ENCODE data around the gene CCDC157.

The CCDC157 gene

GRCh38 chr22:30421695-30422480 lies 65.1 kb downstream of the CCDC157 start:
- peak; percentile 44 for DNase-seq
- peak overlapping the region; percentile 90 for H2AK5ac ChIP-seq (ENCODE audit: low read length, severe bottlenecking)
- peak overlapping the region in 1 of 2 experiments; percentile 2 for H3K14ac ChIP-seq (ENCODE audit: low read length in 2 of 2)
- H3K27me3 ChIP-seq (ENCODE audit: control insufficient read depth in 1 of 2, insufficient read depth in 1 of 2, low read length in 2 of 2), result no peaks in the 10 kb centered on the region
- H3K36me3 ChIP-seq (ENCODE audit: control insufficient read depth in 1 of 2, insufficient read depth in 2 of 2, low read depth in 1 of 2, low read length in 2 of 2), result peaks cover 14 to 28% of the 10 kb centered on the region in 2 experiments
- no peaks in the 10 kb centered on the region for H3K9me3 ChIP-seq (ENCODE audit: control insufficient read depth, low read length)
- H3K9ac ChIP-seq (ENCODE audit: low read length), result peak overlapping the region; percentile 96
- whole genome bisulfite sequencing, result 44% methylated on average over 8 of the region's 8 CpGs
- no peak overlapping the region for H2BK5ac ChIP-seq (ENCODE audit: low read depth, low read length, poor library complexity, severe bottlenecking)
- H2BK12ac ChIP-seq (ENCODE audit: low read length in 2 of 2), result peak overlapping the region; percentile 2 to 76
- peaks cover 29% of the 10 kb centered on the region for H3K4me1 ChIP-seq (ENCODE audit: control insufficient read depth, insufficient read depth, low read depth, low read length)
- H2BK15ac ChIP-seq (ENCODE audit: low read depth, poor library complexity, severe bottlenecking), result no peak overlapping the region
- peak overlapping the region; percentile 23 to 79 for H3K18ac ChIP-seq (ENCODE audit: low read depth in 1 of 2, low read length in 2 of 2)
- peak overlapping the region in 1 of 2 experiments; percentile 85 for H3K4me3 ChIP-seq (ENCODE audit: insufficient read depth in 1 of 2, low read depth in 1 of 2, low read length in 2 of 2)
- no peak overlapping the region for H4K8ac ChIP-seq (ENCODE audit: low read length)
- H3K4ac ChIP-seq (ENCODE audit: low read depth in 1 of 2, low read length in 2 of 2), result peak overlapping the region in 1 of 2 experiments; percentile 96
- H3K23ac ChIP-seq (ENCODE audit: low read length in 2 of 2), result peak overlapping the region in 1 of 2 experiments; percentile 34
- no peak overlapping the region for H2AFZ ChIP-seq (ENCODE audit: low read depth, low read length)
- peaks cover 5% of the 10 kb centered on the region for H3K79me1 ChIP-seq (replicated peaks; ENCODE audit: low read length, poor library complexity, severe bottlenecking)
- peak overlapping the region; percentile 25 for H3K4me2 ChIP-seq (ENCODE audit: low read length, poor library complexity, severe bottlenecking)
- no peak overlapping the region for H4K91ac ChIP-seq (ENCODE audit: low read length)
- peak overlapping the region; percentile 91 for H3K27ac ChIP-seq (ENCODE audit: low read length, poor library complexity, severe bottlenecking)
- H2BK120ac ChIP-seq (ENCODE audit: low read depth, low read length), result peak overlapping the region; percentile 64

GRCh38 chr22:30422481-30423300 lies 65.9 kb downstream of the CCDC157 start:
- peak overlapping the region; percentile 98 for H4K8ac ChIP-seq (ENCODE audit: low read length)
- H2BK12ac ChIP-seq (ENCODE audit: low read length in 2 of 2), result peak overlapping the region; percentile 38 to 76
- peak overlapping the region; percentile 75 for H2BK5ac ChIP-seq (ENCODE audit: low read depth, low read length, poor library complexity, severe bottlenecking)
- H2BK120ac ChIP-seq (ENCODE audit: low read depth, low read length), result peak overlapping the region; percentile 96
- no peak overlapping the region for H3K23ac ChIP-seq (ENCODE audit: low read length in 2 of 2)
- peaks cover 17 to 20% of the 10 kb centered on the region in 2 experiments for H3K36me3 ChIP-seq (ENCODE audit: control insufficient read depth in 1 of 2, insufficient read depth in 2 of 2, low read depth in 1 of 2, low read length in 2 of 2)
- peak overlapping the region; percentile 60 for H2BK15ac ChIP-seq (ENCODE audit: low read depth, poor library complexity, severe bottlenecking)
- H3K4me1 ChIP-seq (ENCODE audit: control insufficient read depth, insufficient read depth, low read depth, low read length), result peaks cover 31% of the 10 kb centered on the region
- no peaks in the 10 kb centered on the region for H3K9me3 ChIP-seq (ENCODE audit: control insufficient read depth, low read length)
- H3K9ac ChIP-seq (ENCODE audit: low read length), result peak overlapping the region; percentile 96
- H2AK5ac ChIP-seq (ENCODE audit: low read length, severe bottlenecking), result peak overlapping the region; percentile 90
- H3K27ac ChIP-seq (ENCODE audit: low read length, poor library complexity, severe bottlenecking), result peak overlapping the region; percentile 91
- H3K4me3 ChIP-seq (ENCODE audit: insufficient read depth in 1 of 2, low read depth in 1 of 2, low read length in 2 of 2), result peak overlapping the region; percentile 54 to 85
- H3K18ac ChIP-seq (ENCODE audit: low read depth in 1 of 2, low read length in 2 of 2), result peak overlapping the region; percentile 96 to 98
- WGBS, result 26% methylated on average over 18 of the region's 18 CpGs
- peak overlapping the region in 1 of 2 experiments; percentile 90 for H3K14ac ChIP-seq (ENCODE audit: low read length in 2 of 2)
- H3K27me3 ChIP-seq (ENCODE audit: control insufficient read depth in 1 of 2, insufficient read depth in 1 of 2, low read length in 2 of 2), result no peaks in the 10 kb centered on the region
- peak; percentile 97 for DNase-seq
- H4K91ac ChIP-seq (ENCODE audit: low read length), result peak overlapping the region; percentile 98
- peaks cover 3% of the 10 kb centered on the region for H3K79me1 ChIP-seq (replicated peaks; ENCODE audit: low read length, poor library complexity, severe bottlenecking)
- H3K4me2 ChIP-seq (ENCODE audit: low read length, poor library complexity, severe bottlenecking), result peak overlapping the region; percentile 61
- peak overlapping the region; percentile 96 to 97 for H3K4ac ChIP-seq (ENCODE audit: low read depth in 1 of 2, low read length in 2 of 2)
- H2AFZ ChIP-seq (ENCODE audit: low read depth, low read length), result peak overlapping the region; percentile 21

GRCh38 chr22:30423301-30423958 lies 66.6 kb downstream of the CCDC157 start:
- Histone ChIP-seq H3K9ac (ENCODE audit: low read length) (peak overlapping the region; percentile 96), H4K91ac (ENCODE audit: low read length) (peak overlapping the region; percentile 98), H3K9me3 (ENCODE audit: control insufficient read depth, low read length) (no peaks in the 10 kb centered on the region), H3K18ac (ENCODE audit: low read depth in 1 of 2, low read length in 2 of 2) (peak overlapping the region; percentile 96 to 98), H2AFZ (ENCODE audit: low read depth, low read length) (peak overlapping the region; percentile 21), H3K4me1 (ENCODE audit: control insufficient read depth, insufficient read depth, low read depth, low read length) (peaks cover 31% of the 10 kb centered on the region), H3K23ac (ENCODE audit: low read length in 2 of 2) (peak overlapping the region in 1 of 2 experiments; percentile 85), H2AK5ac (ENCODE audit: low read length, severe bottlenecking) (peak overlapping the region; percentile 40), H3K14ac (ENCODE audit: low read length in 2 of 2) (peak overlapping the region in 1 of 2 experiments; percentile 90), H2BK15ac (ENCODE audit: low read depth, poor library complexity, severe bottlenecking) (peak overlapping the region; percentile 54), H3K27ac (ENCODE audit: low read length, poor library complexity, severe bottlenecking) (peak overlapping the region; percentile 91), H3K4me2 (ENCODE audit: low read length, poor library complexity, severe bottlenecking) (peak overlapping the region; percentile 61), H3K4me3 (ENCODE audit: insufficient read depth in 1 of 2, low read depth in 1 of 2, low read length in 2 of 2) (peak overlapping the region; percentile 54 to 85), H3K27me3 (ENCODE audit: control insufficient read depth in 1 of 2, insufficient read depth in 1 of 2, low read length in 2 of 2) (no peaks in the 10 kb centered on the region), H2BK120ac (ENCODE audit: low read depth, low read length) (peak overlapping the region; percentile 96), H2BK5ac (ENCODE audit: low read depth, low read length, poor library complexity, severe bottlenecking) (peak overlapping the region; percentile 75), H3K79me1 (replicated peaks; ENCODE audit: low read length, poor library complexity, severe bottlenecking) (peaks cover 2% of the 10 kb centered on the region), H3K36me3 (ENCODE audit: control insufficient read depth in 1 of 2, insufficient read depth in 2 of 2, low read depth in 1 of 2, low read length in 2 of 2) (peaks cover 13 to 17% of the 10 kb centered on the region in 2 experiments), H2BK12ac (ENCODE audit: low read length in 2 of 2) (peak overlapping the region; percentile 38 to 45), H3K4ac (ENCODE audit: low read depth in 1 of 2, low read length in 2 of 2) (peak overlapping the region; percentile 96 to 97), H4K8ac (ENCODE audit: low read length) (peak overlapping the region; percentile 98)
- no peak for DNase-seq
- WGBS, result under 1% methylated on average over 45 of the region's 45 CpGs
